GM21515 (cell line): ENCODE results near the gene BORCS5.
"Not testable (repeated sequence)": the region's sequence is repeated elsewhere in the genome, so short reads cannot be mapped to it uniquely, and the experiment has no call there.

Experiments used
- ATAC-seq: cut with Tn5 transposase; IDR thresholded peaks from one replicate; pipeline ENCODE4 v1.9.1; 2021; ENCODE audit not compliant: unreplicated experiment

Gene BORCS5

DNA sequence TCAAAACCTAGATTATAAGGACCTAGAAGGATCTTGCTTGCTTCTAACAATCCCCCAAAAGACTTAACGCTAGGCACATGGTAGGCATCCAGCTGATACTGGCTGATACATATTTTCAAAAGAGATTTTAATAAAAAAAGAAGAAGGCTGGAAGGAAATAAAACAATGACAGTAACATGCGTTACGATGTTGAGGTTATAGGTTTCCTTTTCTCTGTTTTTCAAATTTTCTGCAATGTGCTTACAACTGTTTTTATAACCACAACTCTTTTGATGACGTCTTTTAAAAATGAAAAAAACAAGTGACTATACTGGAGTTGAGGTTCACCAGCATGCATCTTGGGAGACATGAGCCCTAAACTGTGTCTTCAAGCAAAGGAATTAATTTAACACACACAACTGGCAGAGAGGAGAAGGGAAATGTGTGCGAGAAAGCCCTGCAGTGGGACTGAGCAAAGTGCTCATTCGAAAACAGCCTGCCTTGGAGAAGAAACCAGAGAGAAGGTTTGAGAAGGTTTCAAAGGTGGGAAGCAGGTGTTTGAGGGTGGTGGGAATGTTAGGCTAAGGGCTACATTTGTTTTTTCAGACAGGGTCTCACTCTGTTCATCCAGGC lies 125.4 kb downstream of the BORCS5 start:
- ATAC-seq = no peak

DNA sequence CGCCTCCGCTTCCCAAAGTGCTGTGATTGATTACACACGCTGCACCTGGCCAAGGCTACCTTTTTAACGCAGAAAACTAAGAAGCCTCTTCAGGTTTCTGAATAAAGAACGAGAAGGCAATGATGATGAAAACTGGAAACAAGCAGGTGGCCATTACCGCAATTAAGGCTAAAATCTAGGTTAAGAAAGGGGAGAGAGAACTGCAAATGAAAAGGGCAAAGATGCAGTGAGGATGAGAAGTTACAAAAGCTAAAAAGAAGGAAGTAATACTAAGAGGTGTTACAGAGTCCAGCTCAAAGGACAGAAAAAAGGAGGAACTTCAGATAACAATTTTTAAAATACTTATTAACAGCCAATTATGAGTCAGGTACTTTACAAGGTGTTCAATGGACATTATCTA lies 126.1 kb downstream of the BORCS5 start:
- no peak for ATAC-seq

DNA sequence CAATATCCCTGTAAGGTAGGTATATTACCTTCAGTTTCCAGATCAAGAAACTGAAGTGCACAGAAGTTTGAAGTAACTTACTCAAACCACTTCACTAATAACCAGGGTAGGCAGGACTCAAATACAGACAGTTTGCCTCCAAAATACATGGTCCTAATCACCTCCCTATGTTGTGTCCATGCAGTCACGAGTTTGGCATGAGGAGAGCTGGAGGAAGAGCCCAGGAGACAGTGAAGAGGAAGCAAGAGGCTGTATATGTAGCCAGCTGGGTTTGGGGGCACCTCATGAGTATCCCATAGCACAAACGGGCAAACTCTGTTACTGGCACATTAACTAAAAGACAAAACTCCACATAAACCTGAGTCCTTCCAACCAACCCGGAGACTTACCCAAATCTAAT lies 126.6 kb downstream of the BORCS5 start:
- no peak for ATAC-seq

DNA sequence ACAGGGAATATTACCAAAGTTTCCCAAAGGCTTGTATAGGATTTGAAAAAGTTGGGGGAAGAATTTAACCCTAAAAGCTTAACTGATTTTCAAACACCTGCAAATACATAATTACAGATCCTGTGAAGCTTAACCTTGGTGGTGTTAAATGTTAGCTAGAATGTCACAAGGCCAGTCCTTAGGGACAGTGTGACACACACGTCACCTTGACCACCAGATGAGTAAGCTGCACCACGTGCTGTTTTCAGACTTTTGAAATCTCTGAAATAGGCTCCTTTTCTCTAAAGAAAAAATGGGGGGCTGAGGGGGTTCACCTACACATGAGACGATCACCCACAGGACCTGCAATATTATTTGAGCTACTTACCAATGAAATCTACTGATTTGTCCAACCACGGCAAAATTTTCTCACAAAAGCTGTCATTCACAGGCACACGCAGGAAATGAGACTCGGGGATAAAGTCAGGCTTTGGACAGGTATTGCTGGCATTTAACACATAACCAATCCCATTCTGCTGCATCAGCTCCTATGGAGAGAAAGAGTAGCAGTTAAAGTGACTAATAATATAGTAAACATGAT lies 129.9 kb downstream of the BORCS5 start:
- no peak for ATAC-seq

DNA sequence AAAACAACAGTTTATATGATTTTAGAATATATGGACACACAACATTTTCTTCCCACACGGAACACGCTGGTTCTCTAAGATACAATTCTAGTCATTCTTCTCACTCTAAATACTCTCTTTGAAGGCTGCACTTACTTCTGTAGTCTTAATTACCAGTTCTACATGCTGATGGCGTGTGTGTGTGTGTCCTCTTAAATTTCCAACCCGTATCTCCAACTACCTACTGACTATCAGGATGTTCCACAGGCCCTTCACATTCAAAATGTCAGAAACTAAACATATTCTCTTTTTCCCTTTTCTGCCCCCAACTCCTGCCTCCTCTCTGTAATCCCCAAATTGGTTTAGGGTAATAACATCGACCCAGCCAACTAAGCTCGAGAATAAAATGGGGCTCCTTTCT lies 130.6 kb downstream of the BORCS5 start:
- no peak for ATAC-seq

DNA sequence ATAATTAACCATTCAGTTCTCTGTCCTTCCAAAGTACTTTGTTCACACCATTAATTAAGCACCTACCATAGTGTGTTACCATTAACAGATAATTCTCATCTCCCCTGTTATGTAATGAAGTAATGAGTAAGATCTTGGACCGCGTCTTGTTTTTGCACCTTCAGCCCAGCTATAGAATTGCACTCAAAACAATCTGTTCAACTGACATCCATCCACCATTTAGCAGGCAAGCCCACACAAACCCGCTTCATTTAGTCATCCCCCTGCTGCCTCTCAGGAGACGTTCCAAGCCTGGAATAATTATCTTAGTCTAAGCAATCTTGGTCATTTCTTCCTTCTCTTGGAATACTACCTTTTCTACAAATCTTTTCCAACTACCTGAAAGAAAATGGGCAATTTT lies 131.4 kb downstream of the BORCS5 start:
- no peak for ATAC-seq

DNA sequence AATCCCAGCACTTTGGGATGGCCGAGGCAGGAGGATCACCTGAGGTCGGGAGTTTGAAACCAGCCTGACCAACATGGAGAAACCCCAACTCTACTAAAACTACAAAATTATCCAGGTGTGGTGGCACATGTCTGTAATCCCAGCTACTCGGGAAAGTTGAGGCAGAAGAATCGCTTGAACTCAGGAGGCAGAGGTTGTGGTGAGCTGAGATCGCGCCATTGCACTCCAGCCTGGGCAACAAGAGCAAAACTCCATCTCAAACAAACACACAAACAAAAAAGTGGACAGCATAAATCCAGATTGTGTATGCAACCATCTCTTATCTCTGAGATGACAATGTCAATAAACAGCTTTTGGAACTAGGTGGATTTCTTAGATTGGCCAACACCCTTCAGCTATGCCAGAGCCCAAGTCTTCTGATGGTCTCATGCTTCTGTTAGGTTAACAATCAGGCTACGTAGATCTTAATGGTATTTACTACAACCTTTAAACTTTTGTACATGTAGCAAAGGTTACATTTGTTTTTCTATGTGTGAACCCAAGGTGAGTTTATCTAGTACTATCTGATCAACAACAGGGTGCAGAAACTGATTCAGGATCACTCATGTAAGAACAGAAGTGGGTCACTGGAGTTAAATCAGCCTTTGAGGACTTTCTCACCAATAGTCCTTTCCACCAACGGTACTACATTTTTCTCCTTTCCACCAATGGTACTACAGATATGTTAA lies 132.1 kb downstream of the BORCS5 start:
- no peak for ATAC-seq

DNA sequence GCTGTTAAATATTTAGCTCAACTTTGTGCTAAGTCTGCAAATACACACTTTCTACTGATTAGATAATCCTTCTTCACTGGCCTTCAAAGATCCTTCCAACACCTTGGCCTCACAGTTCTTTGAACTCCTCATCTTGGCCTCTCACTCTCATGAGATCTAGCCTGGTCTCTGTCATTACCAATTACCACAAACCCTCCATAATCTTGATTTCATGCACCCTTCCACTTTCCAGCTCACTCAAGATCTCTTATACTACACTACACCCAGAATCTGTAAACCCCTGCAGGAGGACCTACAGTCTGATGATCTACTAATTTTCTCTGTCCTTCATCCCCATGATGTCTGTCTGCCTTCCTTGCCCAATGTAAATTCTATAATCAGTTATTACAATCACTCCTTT lies 134.7 kb downstream of the BORCS5 start:
- ATAC-seq = no peak

DNA sequence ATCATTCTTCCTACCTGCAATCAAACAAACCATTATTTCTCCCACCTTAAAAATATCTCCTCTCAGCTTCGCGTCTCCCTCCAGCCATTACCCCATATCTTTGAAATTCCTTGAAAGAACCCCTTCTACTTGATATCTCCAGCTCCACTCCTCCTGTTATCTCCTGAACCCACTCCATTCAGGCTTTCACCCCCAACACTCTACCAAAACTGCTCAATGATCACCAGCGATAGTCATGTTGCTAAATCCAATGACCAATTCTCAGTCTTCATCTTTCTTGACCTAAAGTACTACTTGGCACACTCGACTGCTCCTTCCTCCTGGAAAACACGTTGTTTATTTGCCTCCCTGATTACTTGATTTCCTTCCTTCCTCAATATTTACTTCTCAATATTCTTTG lies 135.7 kb downstream of the BORCS5 start:
- no peak for ATAC-seq

DNA sequence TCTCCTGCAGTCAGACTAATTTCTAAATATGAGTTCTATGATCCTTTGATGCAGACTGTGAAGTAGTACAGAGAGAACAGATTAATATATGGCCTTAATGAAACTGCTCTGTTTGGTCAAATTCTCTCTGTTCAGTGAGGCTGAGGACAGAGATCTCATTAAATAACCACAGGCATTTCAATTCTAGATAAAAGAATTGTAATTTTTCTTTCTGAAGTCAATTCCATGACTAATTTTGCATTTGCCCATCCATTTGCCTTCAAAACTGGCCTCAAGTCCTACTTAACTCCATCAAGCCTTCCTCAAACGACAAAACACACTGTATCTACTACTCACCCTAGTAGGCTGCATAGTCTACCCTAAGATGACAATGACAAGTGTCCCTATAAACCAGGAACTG lies 138.7 kb downstream of the BORCS5 start:
- ATAC-seq = no peak

DNA sequence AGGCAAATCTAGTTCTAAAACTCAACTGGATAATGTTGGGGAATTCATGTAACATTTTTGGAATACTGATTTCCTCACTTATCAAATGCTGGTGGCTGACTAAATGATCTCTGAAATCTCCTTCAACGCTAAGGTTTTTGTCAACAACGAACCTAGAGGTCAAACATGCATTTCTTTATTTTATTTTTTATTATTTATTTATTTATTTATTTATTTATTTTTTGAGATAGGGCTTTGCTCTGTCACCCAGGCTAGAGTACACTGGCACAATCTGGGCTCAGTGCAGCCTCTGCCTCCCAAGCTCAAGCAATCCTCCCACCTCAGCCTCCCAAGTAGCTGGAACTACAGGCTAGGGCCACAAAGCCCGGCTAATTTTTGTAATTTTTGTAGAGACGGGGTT lies 141.3 kb downstream of the BORCS5 start:
- no peak for ATAC-seq

DNA sequence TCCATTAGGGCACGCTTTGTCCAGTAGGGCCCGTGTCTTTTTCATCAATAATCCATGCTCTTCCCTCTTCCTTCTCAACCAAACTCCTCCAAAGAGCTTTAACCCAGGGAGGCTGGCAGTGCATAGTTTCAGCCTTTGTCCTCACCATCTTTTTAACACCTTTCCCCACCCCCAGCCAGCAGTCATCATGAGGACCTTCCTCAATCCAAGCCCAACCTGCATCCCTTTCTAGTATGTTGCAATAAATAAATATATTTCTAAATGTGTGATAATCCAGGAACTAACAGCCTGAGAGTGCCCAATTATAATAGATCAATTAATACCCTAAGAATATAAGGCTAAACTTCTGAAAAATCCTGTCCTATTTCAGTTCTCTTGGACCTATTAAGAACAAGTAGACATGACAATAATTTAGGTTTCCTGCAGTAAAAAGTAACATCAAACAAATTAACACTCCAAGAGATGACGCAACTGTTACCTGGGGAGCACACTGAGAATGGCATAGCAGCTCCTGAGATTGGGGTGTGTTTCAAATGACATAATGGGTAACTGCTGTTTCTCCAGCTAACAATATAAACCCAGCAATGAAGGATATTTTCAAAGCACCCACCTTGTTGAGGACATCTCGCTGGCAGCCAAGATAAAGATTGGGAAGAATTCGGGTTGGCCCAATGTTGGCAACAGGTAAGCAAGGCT lies 143.2 kb downstream of the BORCS5 start:
- no peak for ATAC-seq

DNA sequence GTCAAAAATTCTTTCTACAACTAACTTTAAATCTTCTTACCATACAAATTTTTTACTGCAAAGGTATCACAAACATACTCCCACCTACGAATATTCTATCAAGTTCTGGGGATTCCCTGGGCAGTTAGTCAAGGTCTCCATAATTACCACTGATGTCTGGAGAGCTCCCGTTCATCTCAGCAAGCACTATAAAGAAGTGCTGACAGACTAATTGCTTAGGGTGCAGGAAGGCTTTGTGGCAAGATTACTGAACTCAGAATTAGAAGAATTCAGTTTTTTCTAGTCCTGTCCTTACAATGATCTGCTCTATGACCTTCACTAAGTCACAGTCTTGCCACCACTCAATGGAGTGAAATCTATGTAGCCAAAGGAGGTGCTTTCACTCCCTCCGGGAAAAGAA lies 144.2 kb downstream of the BORCS5 start:
- ATAC-seq = no peak

DNA sequence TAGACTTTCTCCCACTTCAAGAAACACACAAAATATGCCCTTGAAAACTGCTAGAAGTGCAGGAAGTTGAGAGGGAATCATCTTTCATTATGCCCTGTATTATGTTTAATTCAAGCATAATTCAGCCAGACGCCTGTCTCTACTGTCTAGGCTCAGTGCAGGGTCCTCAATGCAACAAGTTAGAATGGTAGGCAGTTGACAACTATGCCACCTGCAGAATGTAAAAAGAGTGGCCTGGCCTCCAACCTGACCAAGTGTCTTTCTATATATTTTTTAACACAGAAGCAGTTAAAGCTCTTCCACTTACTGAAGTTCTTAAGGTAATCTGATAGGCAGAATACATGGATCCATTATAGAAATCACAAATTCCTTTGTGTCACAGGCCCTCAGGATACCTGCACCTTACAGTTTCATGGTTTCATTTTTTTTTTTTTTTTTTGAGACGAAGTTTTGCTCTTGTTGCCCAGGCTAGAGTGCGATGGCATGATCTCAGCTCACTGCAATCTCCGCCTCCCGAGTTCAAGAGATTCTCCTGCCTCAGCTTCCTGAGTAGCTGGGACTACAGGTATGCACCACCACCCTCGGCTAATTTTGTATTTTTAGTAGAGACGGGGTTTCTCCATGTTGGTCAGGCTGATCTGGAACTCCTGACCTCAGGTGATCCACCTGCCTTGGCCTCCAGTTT lies 145.4 kb downstream of the BORCS5 start:
- not testable (repeated sequence) for ATAC-seq

DNA sequence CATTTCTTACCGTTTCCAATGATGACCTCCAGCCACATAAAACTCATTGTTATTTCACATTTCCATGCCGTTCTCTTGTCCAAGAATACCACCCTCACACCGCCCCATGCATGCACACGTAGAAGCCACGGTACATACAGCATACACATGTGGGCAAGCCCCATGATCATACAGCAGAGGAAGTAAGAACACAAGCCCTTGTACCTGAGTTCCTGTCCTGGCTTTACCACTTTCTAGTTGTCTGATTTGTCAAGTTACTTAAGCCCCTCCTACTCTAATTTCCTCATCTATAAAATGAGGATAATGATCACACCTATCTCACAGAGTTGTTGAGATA lies 145.9 kb downstream of the BORCS5 start:
- no peak for ATAC-seq

DNA sequence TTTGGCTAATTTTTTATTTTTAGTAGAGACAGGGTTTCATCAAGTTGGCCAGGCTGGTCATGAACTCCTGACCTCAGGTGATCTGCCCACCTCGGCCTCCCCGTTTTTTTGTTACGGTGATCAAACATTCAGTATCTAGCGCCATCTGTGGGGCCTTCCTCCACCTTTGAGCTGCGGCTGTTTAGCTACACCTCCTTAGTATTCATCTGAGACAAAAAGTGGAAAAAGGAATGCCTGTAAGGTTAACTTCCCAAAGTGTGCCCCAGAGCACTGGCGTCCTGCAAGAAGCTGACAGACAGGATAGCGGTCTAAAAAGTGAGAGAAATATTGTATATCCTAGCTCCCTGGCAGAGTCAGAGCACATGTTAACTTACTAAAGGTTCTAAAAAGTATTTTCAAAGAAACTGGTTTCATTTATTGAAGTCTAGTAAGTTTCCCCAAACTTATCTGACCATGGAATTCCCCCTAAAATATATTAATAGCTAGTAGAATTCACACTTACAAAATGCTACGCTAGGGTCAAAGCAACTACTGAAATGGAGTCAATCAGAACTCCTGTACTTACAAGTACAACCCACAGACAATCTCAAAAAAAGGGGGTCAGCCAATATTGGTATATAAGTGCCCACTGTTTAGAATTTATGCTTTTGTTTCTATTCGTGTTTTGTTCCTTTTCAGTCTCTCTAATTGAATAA lies 146.7 kb downstream of the BORCS5 start:
- ATAC-seq = no peak

DNA sequence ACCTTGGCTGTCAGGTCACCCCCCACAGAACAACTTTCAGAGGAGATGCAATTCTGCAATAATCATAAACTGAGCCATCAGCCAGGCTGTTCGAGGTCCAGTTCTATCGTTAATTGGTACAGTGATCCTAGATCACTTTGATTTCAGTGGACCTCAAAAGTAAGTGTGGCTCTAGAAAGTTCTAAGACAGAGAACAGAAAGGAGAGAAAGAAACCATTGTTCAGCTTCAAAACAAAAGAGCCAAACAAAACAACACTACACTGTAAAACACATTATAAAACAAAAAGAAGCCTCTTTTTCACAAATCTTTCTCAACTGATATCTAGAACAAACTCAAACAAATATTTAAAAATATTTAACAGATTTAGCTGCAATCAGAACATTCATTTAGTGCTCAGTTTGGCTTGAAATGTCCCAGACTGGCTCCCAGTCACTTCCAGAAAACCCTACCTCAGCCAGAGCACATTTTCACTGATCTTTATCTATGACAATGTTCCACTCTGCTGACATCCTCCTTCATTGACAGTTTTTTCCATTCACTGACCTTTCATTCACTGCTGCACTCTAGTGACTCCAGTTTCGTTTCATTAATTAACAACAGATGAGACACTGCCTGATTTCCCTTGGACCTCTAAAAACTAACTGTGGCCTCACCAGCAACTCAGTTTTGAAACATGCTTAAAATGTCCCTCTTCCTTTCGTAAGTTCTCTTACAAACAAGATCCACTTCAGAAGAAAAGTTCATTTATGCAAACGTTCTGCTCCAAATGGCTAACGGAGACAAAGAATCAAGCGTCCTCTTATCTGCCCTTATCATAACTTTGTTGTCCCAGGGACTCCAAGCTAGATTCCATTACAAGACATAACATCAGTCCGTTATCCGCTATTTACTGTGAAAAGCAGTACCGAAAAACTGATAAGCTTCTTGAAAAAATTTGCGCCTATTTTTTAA lies 148.9 kb downstream of the BORCS5 start:
- peak; percentile 80 for ATAC-seq

DNA sequence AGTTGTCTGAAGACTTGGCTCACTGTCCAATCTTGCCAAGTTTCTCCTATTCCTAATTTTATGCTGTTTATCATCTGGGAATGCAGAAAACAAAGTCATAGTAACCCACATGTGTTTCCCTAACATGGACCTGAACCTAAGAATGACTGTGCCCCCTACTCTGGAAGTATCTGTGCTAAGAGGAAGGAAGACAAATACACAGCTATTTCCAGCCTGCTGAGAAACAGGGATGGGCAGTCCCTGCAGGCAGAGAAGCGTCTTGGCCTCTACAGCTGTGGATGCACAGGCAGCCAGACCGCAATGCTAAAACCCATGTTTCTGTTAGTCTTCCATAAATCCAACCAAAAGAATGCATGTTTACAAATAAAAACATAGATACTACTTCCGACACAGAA lies 149.6 kb downstream of the BORCS5 start:
- ATAC-seq = no peak

DNA sequence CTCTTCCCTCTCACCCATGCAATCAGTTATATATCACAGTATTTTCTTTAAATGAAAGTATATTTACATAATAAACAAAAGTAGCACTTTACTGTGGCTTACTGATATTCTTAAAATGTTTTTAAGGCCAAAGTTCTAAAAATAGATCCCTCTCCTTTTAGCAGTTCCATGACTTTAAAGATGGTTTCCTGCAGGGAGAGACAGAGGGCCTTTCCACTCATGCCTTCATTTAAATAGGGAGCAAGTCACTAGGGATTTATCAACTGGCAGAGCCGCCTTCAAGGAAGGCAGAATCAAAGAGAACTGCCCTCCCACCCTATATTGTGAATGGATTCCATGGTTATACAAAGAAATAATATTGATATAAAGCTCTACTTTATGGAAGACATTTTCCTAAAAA lies 150.2 kb downstream of the BORCS5 start:
- no peak for ATAC-seq

DNA sequence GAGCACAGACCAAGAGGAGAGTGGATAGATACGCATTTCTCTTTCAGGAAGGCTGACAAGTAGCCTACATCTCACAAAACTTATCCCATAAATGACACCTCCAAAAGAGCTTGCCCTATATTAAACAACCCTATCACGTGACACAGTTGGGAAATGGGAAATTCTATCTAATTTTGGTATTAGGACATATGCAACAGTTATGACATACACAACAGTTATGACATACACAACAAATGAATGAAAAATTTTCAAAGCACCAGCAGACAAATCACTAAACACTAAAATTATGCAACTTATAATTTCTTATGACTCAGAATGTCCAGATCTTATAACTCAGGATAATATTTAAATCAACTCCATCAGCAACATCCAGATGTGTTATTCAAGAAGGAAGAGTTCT lies 151.7 kb downstream of the BORCS5 start:
- no peak for ATAC-seq
